Esophagus mucosa (tissue), 1 donor: Measurements from ENCODE around the gene ITPK1. TPM values are rescaled to one million over a fixed set of nuclear protein-coding genes. Genes with fewer than 3 reads are reported as not detected.

Experiments
- total RNA-seq: library from RNA; stranded (reverse); gene quantifications from one replicate; pipeline ENCODE4 v1.2.4, GENCODE V29; 2023
- donor health status: DM: yes; HTN: yes; CAD: no.

The ITPK1 gene
- total RNA-seq, 1 donor from 2014 or later = 22.1 TPM

Other genes starting within 250 kb of the ITPK1 start
- gene CHGA, start 192.8 kb downstream of the ITPK1 start, total RNA-seq = 0.08 TPM
- gene MOAP1, start 69.0 kb upstream of the ITPK1 start, total RNA-seq = 4.6 TPM
- gene LYSET, start 69.4 kb upstream of the ITPK1 start, total RNA-seq = 13.9 TPM
- gene GON7, start 91.1 kb upstream of the ITPK1 start, total RNA-seq = 9.8 TPM
- 13.4 TPM for gene UBR7, start 91.3 kb upstream of the ITPK1 start, total RNA-seq
- gene BTBD7, start 217.1 kb upstream of the ITPK1 start, total RNA-seq = 26.6 TPM
- not detected for gene COX8C, start 231.3 kb upstream of the ITPK1 start, total RNA-seq